Erythroblast (primary cell): Measurements from ENCODE around the gene PLG.
A peak's percentile ranks its signal among the peaks of the same experiment; 100 is the strongest.
"Not testable (repeated sequence)": the region's sequence is repeated elsewhere in the genome, so short reads cannot be mapped to it uniquely, and the experiment has no call there.

Experiments used
- DNase-seq, 2 experiments: peaks; one replicate each; lab custom pipeline; 2025; lab: John Stamatoyannopoulos, UW
- GATA1 ChIP-seq: IDR thresholded peaks from 2 replicates; pipeline ENCODE4 v1.6.1; 2011; ENCODE audit warnings: low read depth, mild to moderate bottlenecking, control low read depth, low read length, moderate library complexity
- POLR2A ChIP-seq: IDR thresholded peaks from 2 replicates; pipeline ENCODE4 v1.6.1; 2011; ENCODE audit warnings: mild to moderate bottlenecking, low read length

PLG gene

DNA sequence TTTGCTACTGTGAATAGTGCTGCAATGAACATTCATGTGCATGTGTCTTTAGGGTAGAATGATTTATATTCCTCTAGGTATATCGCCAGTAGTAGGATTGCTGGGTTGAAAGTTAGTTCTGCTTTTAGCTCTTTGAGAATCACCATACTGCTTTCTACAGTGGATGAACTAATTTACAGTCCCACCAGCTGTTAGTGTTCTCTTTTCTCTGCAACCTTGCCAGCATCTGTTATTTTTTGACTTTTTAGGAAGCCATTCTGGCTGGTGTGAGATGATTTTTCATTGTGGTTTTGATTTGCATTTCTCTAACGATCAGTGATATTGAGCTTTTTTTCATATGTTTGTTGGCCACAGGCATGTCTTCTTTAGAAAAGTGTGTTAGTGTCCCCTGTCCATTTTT lies 40.0 kb downstream of the PLG start:
- DNase-seq = no peak

DNA sequence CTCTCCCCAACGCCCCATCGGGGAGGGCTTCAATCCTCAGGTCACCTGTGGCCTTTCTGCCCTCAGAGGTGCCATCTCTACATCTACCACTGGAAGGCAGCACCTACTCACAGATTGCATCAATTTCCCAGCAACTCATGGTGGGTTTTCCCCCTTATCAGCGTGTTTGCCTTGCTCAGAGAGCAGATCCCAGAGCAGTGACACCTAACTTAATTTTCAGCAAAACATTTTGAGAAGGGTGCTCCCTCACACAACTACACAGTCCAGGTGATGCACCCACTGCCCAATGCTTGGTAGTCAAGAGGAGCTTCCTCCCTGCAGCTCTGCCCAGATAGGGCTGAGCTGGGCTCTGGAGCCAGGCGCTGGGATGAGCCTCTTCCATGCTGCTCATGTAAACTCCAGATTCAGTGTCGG lies 48.2 kb downstream of the PLG start:
- DNase-seq = no peak
- TF ChIP-seq GATA1 (no peak), POLR2A (no peak)

More for the DNA sequence above, 40.0 kb downstream of the PLG start:
- TF ChIP-seq POLR2A = no peak
- TF ChIP-seq GATA1 = no peak

DNA sequence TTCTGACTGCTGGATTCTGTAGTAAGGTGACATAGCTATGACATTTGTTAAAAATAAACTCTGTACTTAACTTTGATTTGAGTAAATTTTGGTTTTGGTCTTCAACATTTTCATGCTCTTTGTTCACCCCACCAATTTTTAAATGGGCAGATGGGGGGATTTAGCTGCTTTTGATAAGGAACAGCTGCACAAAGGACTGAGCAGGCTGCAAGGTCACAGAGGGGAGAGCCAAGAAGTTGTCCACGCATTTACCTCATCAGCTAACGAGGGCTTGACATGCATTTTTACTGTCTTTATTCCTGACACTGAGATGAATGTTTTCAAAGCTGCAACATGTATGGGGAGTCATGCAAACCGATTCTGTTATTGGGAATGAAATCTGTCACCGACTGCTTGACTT lies 51.2 kb downstream of the PLG start:
- DNase-seq = not testable (repeated sequence)

DNA sequence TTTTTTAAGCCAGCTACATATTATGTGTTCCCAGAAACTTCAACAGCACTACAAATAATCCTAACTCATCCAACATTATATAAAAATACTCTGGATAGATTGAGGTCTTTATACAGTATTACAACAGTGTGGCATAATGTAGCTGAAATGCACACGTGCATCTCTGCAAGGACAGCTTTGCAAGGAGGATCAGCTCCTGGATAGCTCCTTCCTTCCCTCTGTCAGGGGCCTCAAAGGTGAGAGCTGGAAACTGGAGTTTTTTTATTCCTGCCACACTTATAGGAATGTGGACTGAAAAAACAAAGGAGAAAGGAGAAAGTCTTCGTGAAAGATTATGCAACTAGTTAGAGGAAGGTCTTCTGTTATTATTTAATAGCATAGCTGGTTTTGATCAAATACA lies 53.1 kb downstream of the PLG start:
- TF ChIP-seq POLR2A (no peak), GATA1 (no peak)

DNA sequence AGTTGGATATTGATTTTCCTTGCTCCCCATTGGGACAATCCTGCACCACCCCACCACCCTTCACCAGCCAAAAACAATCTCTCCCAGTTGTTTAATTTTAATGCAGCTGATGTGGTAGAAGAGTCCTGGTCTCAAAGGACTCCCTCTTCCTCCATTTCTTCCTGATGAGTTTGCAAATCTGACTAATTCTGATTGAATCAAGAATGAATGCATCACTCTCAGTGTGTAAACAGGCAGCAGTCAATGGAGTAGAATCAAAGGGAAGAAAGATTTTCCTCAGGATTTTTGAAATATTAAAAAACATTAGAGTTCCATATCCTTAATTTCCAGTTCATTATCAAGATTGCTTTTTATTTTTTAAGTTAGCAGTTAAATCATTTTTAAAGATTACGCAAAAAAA lies 54.0 kb downstream of the PLG start:
- TF ChIP-seq GATA1 = no peak
- no peak for TF ChIP-seq POLR2A
- no peak for DNase-seq

More for the DNA sequence above, 53.1 kb downstream of the PLG start:
- DNase-seq = no peak

DNA sequence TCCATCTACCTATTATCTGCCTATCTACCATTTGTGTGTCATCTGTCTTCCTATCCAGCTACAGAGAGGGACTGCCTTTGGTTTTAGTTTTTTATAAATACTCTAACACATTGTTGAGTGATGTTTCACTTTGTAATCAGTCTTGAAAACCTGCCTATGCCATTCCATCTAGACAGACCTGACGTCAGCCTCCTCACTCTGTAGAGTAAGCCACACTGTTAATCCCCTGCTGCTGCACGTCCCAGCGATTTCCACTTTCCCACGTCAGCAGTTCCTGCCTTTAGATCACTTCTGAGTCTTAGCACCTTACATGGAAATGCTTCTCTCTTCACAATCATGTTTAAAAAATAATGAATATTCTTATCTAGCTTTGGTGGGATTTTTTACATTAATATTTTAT lies 54.8 kb downstream of the PLG start:
- no peak for TF ChIP-seq POLR2A
- no peak for TF ChIP-seq GATA1
- no peak for DNase-seq

DNA sequence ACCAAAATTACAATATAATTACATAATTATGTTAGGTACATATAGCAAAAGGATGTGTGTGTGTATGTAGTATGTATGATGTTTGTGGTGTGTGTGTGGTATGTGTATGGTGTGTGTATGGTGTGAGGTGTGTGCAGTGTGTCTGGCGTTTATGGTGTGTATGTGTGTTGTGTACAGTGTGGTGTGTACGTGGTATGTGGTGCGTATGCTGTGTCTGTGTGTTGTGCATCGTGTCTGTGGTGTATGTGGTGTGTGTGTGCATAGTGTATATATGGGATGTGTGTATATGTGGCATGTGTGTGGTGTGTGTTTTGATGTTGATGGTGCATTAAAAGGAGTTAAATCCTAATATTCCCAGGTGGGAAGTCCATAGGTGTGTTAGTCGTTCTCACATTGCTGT lies 62.8 kb downstream of the PLG start:
- TF ChIP-seq GATA1 (no peak), POLR2A (no peak)
- no peak for DNase-seq

DNA sequence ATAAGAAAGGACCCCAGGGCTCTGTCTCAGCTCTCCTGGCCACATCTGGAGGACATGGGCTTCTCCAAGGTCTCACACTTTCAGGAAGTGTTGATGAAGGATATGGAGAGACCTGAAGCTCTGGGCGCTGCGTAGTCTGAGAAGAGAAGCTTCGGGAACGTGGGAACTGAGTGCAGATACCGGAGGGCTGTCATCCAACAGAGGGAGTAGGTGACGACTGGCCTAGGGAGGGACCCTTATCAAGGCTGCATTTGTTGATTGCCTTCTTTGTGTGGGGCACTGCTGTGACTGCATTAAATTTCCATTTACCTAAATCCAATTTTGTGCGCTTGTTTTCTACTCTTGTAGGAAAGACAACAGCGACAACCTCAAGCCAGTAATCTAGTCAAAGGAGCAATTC lies 63.4 kb downstream of the PLG start:
- no peak for TF ChIP-seq GATA1
- TF ChIP-seq POLR2A = no peak
- no peak for DNase-seq

DNA sequence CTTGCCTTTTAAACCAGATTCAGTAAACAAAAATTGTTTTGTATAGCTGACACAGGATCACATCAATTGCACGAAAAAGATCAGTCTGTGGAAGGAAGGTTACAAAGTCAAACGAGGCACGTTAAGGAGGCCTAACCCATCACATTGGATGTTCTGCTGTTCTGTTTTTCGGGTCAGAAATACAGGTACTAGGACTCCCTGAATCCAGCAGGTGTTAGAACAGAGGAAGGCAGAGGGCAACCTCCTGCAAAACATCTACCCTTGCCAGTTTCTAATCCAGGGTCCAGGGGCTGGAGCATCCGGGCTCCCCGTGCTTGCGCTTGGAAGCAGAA lies 64.6 kb downstream of the PLG start:
- TF ChIP-seq POLR2A (no peak), GATA1 (no peak)
- DNase-seq = no peak

DNA sequence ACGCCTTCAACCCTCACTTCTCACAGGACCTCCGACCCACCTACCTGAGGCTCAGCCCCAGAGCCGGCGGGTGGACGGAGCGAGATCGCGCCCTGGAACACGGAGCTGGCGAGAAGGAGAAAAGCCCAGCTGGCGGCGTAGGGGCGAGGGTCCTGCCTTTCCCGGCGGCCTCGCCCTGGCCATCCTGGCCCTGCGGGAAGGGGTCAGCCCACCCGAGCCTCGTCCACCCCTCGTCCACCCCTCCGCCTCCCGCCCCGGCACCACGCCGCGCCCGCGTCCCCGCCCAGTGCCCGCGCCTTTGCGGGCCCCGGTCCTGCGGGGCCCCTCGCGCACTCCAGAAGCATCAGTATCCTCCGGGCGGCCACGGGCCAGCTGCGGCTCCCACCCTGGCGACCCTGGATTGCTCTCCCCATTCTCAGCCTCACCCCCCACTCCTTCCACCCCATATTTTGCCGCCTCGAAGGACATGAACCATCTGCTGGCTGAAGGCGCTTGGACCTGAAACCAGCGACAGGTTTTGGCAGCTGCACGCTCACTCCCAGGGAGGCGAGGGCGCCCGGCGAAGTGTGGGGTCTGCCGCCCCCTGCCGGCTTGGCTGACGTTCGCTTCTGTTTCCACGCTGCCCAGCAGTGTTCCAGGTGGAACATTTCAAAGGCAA lies 65.1 kb downstream of the PLG start:
- DNase-seq = peak; percentile 28 to 47
- TF ChIP-seq POLR2A = no peak
- TF ChIP-seq GATA1 = no peak

DNA sequence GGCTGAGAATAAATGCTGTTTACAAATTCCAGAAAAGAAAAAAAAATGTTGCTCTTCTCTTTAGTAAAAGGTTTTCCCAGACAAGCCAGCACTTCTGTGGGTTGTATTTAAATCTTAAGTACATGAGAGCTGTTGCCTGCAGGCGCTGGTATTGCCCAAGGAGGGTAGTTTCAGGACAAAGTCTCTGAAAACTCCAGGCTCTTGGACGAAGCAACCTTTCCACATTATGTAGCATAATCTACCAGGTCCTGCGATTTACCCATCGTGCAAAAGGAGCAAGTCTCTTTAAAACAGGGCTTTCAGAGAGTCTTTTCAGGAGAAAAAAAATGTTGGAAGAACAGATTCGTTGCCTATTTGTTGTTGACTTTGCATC lies 65.6 kb downstream of the PLG start:
- no peak for DNase-seq
- TF ChIP-seq POLR2A (no peak), GATA1 (no peak)

DNA sequence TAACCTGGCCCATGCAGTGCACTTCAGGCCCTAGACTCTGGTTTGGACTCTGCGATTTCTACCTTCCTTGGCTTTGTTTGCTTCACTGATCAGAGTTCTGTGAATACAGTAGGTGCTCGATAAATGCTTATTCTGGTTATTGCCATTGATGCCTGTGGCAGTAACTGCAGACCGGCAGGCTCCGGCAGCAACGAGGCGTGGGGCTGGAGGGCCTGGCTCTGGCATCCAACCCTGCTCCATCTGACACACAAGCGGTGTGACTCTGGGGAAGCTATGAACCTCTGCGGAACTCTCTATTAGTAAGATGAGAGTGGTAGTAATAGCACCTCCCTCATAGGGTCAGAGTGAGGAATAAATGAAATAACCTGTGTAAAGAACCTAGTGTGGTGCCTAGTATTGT lies 66.1 kb downstream of the PLG start:
- TF ChIP-seq GATA1 (no peak), POLR2A (no peak)
- no peak for DNase-seq

DNA sequence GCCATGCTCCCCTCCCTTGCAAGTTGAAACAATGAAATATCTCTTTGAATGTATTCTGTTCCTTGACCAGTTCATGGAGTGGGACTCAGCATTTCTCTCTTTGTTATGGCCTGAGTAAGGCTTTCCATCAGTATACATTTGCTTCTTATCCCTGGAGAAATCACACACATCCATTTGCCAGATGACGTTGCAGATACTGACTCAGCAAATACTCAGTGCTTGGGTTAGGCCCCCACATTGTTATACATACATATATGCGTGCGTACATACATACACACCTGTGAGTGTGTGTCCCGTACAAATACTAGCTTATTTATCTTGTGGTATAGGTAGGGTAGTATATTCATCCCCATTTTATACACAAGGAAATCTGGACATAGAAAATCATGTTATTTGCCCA lies 72.4 kb downstream of the PLG start:
- no peak for DNase-seq
- TF ChIP-seq GATA1 (no peak), POLR2A (no peak)

DNA sequence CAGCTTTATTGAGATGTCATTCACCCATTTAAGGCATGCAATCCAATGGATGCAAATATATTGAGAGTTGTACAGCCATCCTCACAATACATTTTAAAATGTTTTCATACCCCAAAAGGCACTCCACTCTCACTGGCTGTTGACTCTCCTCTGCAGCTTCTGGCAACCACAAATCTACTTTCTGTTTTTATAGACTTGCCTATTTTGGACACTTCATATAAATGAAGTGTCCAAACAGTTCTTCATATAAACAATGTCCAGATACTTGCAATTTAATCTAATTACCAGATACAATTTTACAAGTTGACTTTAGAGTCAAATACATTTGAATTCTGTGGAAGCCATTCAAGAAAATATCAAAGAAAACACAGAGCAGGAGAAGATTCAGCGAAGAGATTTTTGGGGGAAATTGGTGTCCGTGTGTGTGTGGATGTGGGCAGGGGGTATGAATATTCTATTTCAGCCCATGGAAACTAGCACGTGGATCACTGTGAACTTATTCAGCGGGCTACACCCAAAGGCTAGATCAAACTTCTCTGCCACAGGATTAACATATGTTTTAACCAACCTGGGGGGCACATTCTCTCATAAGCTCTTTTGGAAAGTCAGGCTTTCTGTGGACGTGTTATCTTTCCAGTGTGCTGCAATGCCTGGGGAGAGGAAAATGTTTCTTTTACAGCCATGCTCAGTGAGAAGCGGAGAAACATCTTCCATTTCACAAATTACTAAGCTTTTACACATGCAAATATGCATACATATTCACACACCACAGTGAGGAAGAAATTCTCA lies 73.9 kb downstream of the PLG start:
- TF ChIP-seq POLR2A (no peak), GATA1 (no peak)
- DNase-seq = no peak

DNA sequence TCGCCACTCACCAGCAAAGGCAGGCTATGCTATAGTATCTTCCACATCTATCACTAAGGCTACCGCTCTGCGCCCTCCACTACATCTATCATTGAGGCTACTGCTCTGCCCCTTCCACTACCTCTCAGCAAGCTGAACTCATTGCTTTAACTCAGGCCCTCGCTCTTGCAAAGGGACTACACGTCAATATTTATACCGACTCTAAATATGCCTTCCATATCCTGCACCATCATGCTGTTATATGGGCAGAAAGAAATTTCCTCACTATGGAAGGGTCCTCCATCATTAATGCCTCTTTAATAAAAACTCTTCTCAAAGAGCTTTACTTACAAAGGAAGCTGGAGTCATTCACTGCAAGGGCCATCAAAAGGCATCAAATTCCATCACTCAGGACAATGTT lies 77.1 kb downstream of the PLG start:
- not testable (repeated sequence) for DNase-seq

DNA sequence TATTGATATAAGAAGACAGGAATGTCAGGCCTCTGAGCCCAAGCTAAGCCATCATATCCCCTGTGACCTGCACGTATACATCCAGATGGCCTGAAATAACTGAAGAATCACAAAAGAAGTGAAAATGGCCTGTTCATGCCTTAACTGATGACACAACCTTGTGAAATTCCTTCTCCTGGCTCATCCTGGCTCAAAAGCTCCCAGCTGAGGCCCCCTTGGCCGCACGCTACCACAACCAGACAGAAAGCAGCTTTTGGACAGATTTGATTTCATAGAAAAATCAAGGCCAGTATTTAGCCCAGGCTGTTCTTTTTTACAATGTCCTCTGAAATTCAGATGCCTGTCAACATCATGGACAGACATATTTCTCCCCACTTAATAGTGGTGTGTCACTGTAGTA lies 78.6 kb downstream of the PLG start:
- DNase-seq = not testable (repeated sequence)
